ENCODE data around the gene DLG2.

DLG2 gene

DNA sequence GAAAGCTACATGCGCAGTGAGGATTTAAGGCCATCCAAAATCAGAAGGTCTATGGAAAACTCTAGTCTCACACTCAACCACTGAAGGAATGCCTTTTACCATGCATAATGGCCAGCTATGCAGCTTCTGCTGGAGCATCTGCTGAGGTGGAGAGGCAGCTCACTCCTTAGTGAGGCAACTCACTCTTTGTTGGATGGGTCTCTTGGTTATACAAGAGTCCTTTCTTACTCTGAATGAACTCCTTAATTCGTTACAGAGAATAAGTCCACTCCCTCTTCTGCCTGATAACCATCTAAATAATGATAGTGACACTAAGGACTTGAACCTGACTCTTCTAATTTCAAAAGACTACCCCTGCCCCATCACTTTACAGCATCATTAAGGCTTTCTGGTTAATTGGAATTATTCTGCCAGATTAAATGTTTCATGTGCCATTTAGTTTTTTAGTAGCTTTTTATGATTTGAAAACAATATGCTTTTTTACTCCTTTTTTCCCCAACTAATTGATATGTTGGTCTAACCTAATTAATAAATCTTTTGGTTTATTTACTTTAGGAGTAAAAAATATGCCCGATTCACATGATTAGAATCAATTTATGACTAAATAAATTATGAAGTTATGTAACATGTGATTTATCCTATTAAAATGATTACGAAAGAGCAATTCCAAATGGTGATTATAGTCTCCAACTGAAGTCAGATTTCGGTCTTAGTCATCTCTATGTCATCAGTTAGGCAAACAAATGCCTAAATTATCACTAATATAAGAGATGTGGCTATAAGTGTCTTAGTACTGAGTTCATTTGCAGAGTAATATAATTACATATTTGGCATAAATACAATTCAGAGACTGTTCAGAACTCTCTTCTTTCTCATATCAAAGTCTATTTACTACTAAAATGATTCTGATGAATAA, 2054.3 kb downstream of the DLG2 start:
- DNase-seq = no peak

DNA sequence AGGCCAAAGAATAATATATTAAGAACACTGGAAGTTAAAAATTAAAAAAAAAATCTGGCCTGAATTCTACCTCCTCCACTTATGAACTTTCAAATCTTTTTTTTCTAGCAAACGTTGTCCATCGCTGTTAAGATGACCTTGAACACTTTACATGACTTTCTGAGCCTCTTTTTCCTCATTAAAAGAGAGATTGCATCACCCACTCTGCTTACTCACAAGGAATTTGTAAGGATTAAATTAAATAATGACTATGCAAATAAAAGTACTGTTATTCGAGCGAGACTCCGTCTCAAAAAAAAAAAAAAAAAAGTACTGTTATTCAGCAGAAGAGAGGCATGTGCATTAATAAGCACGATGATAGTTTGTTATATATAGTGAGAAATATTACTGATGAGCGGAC, 2055.8 kb downstream of the DLG2 start:
- DNase-seq = no peak

DNA sequence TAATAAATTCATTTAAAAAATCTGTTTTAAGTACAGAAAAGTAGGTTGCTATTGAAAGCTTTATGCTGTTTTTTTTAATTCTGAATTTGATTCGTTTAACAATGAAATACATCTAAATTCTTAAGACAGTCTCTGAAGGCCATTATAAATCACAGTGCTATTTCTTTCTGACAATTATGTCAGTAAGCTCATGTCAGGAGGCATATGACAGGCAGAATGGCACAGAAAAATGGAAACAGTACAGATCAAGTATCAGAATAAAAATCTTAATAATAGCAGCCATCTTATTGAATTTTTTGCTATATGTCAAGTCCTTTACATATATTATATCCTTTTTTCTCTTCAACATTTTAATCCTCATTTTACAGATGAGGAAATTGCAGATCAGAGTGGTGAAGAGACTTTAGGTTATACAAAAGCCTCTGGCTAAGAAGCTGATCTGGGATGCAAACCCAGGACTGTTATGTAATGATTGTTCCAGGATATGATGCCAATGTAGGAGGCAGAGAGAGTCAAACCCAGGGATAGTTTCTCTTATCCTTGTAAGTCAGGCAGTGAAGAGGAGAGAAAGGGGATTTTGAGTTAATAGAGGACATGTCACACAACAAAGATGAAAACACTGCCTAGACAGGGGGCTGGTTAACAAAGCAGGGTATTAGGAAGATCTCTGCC, 2057.9 kb downstream of the DLG2 start:
- no peak for DNase-seq

DNA sequence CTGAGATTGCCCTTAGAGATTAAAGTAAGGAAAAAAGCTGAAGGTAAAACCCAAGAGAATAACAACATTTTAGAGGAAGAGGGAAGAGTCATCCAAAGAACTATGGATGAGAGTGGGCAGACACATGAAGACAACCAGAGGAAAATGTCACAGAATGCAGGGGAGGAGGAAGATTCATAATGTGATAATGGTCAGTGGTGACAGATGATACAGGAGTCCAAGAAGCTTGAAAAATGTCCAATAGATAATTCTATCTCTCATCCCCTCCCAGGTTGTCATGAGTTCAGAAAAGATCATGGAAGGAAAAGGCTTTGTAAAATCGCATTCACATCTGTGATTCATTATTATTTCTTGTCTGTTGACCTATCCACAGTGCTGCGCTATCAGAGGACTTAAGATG, 2058.6 kb downstream of the DLG2 start:
- no peak for DNase-seq

DNA sequence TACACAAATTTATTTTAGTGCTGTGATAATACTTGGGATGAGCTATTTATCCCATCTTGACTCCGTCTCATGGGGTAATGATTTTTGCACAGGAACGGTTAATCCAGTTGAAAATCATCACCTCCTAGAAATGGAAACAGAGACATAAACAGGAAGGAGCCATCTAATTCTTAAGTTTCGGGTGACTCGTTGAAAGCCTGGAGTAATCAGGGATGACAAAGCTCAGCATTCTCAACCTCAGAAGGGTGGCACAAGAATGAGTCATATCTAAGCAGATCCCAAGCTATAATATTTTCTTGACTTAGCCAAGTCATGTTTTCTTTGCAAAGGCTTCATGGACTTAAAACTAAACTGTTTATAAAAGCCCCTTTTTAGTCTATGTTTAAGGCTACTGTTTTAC, 2060.2 kb downstream of the DLG2 start:
- no peak for DNase-seq

DNA sequence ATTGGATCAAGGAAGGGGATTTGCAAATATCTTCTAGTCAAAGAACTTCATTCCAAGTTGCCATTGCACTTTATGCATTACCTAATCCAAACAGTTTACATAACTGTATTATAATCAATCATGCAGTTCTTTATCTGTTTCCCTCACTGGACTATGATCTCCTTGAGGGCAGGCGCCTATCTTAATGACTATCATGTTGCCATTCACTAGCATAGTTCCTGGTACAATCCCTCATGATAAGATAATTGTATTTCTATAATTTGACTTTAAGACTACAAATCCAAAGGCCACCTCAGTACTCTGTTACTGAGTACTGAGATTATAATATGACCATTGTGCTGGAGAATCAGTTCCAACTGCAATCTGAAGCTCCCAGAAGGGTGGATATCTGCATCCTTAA, 2062.3 kb downstream of the DLG2 start:
- no peak for DNase-seq

DNA sequence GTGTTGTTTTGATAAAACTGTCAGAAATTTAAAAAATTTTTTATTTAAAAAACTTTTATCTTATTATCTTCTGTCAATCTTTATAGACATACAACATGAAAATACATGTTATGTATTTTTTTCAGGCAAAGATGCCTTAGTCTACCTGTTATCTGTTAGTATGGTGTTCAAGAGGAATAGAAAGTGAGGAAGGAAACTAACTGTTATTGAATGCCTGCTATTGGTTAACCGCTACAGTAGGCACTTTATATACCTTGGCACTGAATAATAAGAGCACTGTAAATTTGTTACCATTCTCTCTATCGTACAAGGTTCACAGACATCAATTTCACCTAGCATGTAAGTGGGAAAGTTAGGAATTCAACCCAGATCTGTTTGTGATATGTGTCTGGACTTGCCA, 2068.9 kb downstream of the DLG2 start:
- no peak for DNase-seq

DNA sequence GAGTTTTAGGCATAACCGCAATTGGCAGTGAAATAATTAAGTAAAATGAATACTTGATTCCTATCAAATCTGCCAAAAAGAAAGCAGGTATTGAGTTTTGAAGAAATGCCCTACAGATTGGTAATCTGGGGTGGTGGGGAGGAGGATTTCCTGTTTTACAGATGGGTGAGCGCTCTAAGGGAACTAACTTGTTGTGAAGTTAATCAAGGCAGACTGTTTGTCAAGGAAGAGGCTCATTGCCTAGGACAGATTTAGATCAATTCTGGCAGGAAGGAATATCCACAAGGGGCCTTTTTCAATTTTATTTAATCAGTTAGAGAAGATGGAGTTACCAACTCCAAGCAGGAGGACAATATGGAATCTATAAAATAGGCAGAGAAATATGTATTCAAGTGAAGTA, 2069.5 kb downstream of the DLG2 start:
- no peak for DNase-seq

DNA sequence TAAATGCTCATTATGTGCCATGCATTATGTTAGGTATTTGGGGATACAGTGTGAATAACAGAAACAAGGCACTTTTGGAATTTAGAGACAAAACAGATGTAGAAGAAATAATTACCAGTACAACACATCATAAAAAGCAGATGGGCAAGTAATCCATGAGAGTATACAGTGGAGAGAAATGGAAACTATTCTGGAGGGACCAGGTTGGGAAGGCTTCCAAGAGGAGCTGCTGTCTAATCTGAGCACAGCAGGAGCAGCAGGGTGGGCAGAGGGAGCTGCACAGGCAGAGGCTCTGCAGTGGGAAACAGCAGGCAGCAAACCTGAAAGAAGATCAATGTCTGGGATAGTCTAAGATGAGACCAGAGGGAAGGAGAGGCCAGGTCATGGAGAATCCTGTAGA, 2072.3 kb downstream of the DLG2 start:
- no peak for DNase-seq

DNA sequence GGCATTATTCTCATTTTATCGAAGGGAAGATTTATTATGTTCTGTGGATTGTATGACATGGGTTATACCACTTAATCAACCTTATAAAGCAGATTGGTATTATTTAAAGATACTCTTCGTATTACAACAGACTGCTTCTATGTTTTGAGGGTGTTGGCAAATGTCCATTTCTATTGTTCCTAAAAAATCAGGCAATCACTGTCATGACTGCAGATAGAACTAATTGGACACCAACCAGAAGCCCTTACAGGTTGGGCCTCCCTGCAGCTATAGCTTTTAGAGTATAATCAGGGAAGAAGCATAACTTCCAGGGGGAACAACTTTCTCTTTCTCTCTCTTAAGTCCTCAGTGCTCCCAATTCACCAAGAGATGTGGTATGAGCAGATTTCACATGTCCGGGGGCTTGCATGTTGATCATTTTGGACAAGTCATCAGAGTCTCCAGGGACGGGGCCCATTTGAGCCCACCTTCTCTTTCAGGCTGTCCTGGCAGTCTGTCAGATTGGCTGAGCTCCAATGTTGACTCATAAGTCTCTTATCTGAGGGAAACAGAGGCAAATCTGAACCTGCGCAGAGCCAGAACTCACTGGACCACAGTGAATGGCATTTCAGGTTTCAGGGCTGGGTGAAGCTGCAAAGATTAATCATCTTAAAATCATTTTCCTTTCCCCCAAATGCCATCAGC, 2077.0 kb downstream of the DLG2 start:
- no peak for DNase-seq

DNA sequence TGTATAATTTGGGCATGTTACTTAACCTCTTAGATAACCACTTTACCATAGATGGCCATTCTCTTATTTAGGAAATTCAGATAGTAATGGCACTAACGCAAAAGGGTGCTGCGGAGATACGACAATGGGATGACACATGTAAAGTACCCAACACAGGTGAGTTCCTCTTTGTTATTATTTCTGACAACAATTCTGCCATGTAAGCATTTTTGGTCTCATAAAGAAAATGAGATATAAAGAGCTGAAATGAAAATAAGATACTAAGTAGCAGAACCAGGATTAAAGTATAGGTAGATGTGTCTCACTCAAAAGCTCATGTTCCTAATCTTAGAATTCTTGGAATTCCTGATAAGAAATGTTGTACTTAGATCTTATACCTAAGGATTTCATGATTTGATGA, 2080.8 kb downstream of the DLG2 start:
- DNase-seq = no peak

DNA sequence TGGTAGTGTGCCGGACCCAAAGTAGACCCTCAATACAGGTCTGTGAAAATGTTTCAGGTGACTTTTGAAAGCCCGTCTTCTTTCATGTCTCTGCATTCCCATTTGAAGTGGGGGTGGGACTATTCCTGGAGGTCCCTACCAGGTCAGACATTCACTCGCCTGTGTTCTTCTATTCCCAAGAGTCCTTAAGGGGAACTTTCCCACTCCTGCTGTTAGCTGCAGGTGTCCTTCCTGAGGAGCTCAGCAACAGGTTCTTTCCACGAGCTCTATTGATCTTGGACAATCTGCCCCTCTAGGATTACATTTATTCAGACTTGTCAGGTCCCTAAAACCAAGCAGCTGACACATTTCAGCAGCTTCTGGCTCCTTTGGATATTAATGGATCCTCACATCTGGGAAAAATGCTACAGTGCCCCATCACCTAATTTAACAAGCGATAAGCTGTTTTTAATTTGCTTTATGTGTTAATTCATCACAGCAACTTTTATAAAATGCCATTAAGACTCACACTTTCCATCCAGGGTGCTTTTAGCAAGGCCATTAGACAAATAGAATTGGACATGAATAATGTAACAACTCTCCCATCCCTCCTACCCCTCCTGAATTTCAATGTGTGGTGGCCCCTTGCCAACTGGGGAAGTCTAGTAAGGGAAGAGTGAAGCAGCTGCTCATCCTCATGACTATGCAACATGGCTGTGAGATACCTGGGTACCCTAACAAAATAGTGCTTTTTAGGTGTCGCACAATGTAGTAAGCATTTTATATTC, 2081.5 kb downstream of the DLG2 start:
- no peak for DNase-seq

DNA sequence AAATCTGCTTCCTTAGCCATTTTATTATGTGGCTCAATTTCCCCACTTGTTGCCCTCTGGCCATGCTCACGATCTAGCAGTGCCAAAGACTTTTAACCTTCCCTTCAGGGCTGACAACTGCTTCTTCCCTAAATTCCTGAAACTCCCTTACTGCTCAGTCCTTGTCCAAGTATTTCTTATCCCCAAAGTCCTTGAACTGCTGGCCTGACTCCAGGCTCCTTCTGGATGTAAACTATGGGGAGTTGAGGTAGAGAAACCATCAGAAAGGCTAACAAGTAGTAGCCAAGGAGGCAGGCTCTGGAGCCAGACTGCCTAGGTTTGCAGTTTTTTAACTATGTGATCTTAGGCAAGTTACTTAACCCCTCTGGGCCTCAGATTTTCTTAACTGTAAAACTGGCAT, 2082.3 kb downstream of the DLG2 start:
- DNase-seq = no peak

DNA sequence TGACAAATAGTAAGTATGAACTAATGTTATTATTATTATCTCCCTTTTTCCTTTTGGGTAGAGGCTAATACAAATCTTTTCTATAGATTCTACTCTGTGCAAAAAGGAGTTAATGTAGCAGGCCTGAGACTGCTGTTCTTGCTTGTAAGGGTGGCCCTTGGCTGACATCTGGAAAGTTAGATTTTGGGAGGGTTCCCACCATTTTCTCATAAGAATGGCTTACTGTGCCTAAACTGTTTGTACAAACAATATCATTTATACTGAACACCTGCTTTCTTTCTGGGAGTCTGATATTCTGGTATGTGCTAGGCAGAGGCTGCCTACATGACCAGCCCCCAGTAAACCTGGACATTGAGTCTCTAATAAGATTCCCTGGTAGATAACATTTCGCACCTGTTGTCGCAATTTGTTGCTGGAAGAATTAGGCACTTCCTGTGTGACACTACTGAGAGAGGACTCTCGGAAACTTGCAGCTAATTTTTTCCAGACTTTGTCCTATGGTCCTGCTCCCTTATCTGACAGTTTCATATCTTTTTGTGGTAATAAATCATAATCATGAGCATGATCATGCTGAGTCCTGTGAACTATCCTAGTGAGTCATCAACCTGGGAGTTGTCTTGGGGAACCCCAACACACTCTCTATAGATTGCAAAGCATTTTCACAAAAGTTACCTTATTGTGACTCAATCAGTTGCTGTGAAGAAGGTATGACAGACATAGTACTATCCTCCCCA, 2083.3 kb downstream of the DLG2 start:
- DNase-seq = no peak

DNA sequence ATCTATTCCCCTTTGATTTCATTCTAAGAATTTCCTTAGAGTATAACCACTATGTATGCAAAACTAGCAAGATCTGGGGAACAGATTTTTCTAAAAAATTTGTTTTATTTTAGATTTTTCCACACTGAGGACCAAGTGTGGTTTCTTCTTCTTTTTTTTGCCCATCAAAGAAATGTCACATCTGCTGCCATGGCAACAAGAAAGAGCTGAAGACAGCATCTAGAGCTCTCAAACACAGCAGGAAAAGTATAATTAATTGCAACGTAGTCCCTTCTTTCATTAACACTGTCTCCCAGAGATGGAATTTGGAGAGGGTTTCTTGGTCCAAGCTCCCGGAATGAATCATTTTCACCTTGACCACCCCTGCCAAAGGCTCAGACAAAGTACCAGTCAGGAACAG, 2084.3 kb downstream of the DLG2 start:
- DNase-seq = no peak

DNA sequence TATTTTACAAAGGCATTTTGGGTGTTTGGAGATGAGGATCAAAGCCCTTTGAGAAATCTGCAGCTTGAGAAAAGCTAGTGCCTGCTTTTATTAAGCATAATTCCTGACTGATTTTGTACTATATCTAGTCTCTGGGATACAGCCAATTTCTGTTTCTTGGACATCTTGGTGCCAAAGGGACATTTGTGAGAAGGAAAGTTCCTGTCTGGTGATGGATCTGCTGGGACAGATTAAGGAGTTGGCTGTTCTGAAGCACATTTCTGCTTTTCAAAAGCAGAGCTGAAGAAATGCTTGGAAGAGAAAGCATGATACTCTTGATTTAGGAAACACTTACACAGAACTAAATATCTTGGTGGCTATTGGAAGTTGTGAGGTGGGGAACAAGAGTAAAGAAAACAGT, 2086.4 kb downstream of the DLG2 start:
- DNase-seq = no peak

DNA sequence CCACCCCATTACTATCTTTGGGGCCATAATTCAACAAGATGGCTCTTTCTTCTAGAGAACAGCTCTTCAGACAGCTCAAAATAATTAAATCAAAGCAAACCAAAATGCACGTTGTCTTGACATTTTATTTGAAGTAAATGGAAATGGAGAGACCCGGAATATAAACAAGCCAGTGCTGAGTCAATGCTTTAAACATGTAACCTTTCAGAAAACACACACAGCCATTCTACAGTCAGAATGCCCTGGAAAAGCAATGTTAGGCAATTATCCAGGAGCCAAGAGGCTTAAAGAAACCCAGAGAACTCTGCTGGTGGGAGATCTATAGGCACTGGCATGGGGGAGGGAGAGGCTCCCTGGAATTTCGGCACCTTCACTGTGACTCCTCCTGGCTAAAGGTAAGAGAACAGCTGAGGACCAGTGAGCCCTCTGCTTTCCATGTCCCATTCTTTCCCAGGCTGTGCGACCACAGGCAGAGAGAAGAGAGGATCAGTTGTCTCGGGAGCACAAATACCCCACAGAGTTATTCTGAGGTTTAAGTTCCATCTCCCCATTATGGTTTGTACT, 2086.9 kb downstream of the DLG2 start:
- no peak for DNase-seq

DNA sequence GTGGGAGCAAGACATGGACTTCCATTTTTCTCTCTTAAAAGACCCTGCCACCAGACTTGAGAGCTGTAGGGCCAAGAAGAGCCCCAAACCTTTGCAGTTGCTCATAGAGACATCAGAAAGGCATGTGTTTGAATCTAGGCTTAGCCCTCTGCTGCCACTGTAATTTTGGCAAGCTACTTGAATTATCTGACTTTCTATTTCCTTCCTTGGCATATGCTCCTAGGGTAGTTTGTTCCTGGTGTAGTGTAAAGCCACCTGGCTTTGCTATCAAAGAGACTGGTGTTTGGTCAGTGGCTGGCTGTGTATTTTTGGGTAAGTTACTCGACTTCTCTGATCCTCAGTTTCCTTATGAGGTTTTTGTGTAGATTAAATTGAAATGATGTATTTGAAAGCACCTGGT, 2088.9 kb downstream of the DLG2 start:
- DNase-seq = no peak

DNA sequence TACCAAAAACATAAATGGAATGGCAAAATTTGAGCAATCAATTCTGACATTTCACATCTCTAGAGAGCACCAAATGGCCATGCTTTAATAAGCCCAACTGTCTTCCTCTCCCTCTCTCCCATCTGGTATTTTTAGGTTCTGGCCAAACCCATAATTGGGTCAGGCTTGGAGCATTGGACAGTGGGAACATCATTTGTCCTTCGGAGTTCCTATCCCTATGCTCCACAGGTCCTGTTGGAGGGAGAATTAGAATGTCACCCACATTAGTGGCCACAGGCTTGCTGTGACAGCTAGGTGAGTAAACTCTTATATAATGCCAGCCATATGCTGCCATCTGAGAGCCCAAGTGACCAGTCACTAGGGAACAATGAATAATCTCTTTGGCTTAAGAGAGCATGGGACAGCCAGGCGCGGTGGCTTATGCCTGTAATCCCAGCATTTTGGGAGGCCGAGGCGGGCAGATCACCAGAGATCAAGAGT, 2090.0 kb downstream of the DLG2 start:
- DNase-seq = no peak

DNA sequence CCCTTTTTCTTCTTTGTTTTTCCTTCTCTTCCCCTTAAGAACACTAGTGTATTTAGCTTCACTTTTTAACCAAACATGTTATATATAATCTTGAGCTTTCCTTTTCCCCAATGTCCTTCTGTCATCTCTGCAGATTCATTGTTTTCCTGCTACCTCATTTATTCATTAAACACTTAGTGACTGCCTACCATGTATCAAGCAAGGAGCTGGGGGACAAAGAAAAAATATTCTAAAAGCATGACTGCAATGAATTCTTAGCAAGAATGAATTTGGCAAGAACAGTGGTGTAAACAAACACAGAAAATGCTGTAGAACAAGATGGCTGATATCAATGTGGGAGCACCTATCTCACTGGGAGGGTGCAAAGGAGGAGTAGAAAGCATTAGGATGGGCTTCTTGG, 2094.0 kb downstream of the DLG2 start:
- no peak for DNase-seq

DNA sequence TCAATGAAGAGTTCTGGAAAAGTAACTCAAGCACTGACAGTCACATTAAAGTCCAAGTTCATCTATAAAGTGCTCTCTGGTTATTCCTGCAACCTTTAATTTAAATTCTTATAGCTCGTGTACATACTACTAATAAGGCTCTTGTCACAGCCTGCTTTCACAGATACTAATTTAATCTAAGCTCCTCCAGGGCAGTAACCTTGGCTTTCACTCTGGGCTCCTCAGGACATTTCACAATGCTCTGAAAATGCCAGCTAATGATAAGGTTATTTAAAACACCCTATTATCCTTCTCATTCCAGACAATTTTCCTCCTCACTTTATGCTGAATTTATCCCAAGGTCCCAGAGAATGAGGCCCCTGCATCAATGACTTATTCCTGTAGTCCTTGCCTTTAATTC, 2098.3 kb downstream of the DLG2 start:
- no peak for DNase-seq

DNA sequence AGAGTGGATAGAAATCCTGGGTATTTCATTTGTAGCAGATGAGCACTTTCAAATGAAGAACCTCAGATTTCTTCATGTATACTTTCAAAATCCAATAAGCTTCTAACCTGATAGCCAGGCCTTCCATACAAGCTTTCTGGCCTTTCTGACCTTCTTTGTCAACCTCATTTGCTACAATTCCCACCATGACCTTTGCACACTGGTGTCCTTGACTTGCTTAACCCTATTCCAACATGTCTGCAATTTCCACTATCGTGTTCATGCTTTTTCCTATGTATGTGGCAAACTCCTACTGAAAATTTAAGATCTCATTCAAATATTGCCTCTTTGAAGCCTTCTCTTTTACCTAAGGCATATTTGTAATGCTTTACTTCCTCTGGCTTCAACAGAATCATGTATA, 2098.9 kb downstream of the DLG2 start:
- no peak for DNase-seq

Measured in stimulated activated CD4-positive, alpha-beta T cell treated with anti-CD3 and anti-CD28 coated beads, Interleukin-4, amount 100 ng/mL, for 1 hour (primary cell).